Left ventricle myocardium inferior (tissue), 1 donor: ENCODE data around the gene SASH3. TPM values are rescaled to one million over a fixed set of nuclear protein-coding genes. Genes with fewer than 3 reads are reported as not detected.

Source experiments
- DNase-seq: peaks from one replicate; pipeline ENCODE4 v3.0.0-alpha.2; 2020
- H3K27ac ChIP-seq: fragments of 200-600 bp; replicated peaks from 2 replicates; pipeline ENCODE4 v1.8.0; 2021
- H3K27me3 ChIP-seq: fragments of 200-600 bp; 2 replicates; pipeline ENCODE4 v1.8.0; 2021; ENCODE audit warnings: low read depth
- H3K36me3 ChIP-seq: fragments of 200-600 bp; 2 replicates; pipeline ENCODE4 v1.8.0; 2021
- H3K4me1 ChIP-seq: fragments of 200-600 bp; 2 replicates; pipeline ENCODE4 v1.8.0; 2021
- H3K4me3 ChIP-seq: fragments of 200-600 bp; 2 replicates; pipeline ENCODE4 v1.8.0; 2021; ENCODE audit warnings: mild to moderate bottlenecking, moderate library complexity
- H3K9me3 ChIP-seq: fragments of 200-600 bp; replicated peaks from 2 replicates; pipeline ENCODE4 v1.8.0; 2021
- intact Hi-C: fragments of 100-400 bp; cut with micrococcal nuclease; formaldehyde crosslinking; loops from one replicate; pipeline ENCODE4 v1.11.0; 2022
- total RNA-seq: library from RNA; stranded (reverse); fragmentation: NEBNext Ultra II Directional; extraction: Animal tissue kit (Norgen Biotek cat#: 25700); gene quantifications from one replicate; pipeline ENCODE4 v1.2.1, GENCODE V29; 2021
- TF ChIP-seq, protein P1 (sequence below): fragments of 200-600 bp; IDR thresholded peaks from 2 replicates; pipeline ENCODE4 v1.8.0; 2021; ENCODE audit warnings: antibody characterized with exemption, mild to moderate bottlenecking, borderline replicate concordance
- donor health status: DM: no; HTN: yes; CAD: no; lungs with severe emphysema.

The SASH3 gene
- total RNA-seq, 1 donor from 2014 or later: 2.2 TPM

DNA sequence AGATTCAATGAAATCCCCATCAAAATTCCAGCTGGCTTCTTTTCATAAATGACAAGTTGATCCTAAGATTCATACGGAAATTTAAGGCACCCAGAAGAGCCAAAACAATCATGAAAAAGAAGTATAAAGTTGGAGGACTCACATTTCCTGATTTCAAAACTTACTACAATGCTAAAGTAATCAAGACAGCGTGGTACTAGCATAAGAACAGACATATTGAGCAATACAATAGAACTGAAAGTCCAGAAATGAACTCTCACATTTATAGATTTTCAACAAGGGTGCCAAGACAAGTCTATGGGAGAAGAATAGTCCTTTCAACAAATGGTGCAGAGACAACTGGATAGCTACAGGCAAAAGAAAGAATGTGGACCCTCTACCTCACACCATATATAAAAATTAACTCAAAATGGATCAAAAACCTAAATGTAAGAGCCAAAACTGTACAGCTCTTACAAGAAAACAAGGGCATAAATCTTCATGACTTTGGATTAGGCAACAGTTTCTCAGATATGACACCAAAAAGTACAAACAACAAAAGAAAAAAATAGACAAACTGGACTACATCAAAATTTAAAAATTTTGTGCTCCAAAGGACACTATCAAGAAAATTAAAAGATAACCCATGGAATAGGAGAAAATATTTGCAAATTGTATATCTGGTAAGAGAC is 28.5 kb downstream of the SASH3 start:
- no peaks in the 10 kb centered on the region for H3K27me3 ChIP-seq
- intact Hi-C loops: no loop called here
- TF ChIP-seq, protein P1, sequence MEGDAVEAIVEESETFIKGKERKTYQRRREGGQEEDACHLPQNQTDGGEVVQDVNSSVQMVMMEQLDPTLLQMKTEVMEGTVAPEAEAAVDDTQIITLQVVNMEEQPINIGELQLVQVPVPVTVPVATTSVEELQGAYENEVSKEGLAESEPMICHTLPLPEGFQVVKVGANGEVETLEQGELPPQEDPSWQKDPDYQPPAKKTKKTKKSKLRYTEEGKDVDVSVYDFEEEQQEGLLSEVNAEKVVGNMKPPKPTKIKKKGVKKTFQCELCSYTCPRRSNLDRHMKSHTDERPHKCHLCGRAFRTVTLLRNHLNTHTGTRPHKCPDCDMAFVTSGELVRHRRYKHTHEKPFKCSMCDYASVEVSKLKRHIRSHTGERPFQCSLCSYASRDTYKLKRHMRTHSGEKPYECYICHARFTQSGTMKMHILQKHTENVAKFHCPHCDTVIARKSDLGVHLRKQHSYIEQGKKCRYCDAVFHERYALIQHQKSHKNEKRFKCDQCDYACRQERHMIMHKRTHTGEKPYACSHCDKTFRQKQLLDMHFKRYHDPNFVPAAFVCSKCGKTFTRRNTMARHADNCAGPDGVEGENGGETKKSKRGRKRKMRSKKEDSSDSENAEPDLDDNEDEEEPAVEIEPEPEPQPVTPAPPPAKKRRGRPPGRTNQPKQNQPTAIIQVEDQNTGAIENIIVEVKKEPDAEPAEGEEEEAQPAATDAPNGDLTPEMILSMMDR: no peak
- H3K27ac ChIP-seq: no peak overlapping the region
- peaks cover 47% of the 10 kb centered on the region for H3K36me3 ChIP-seq
- H3K9me3 ChIP-seq: no peaks in the 10 kb centered on the region
- H3K4me1 ChIP-seq: no peaks in the 10 kb centered on the region
- DNase-seq: no peak
- H3K4me3 ChIP-seq: no peak overlapping the region

GRCh38 chrX:129808829-129809796 is 29.4 kb downstream of the SASH3 start:
- H3K36me3 ChIP-seq: peaks cover 47% of the 10 kb centered on the region
- intact Hi-C loops: no loop called here
- no peak overlapping the region for H3K27ac ChIP-seq
- no peaks in the 10 kb centered on the region for H3K27me3 ChIP-seq
- H3K4me1 ChIP-seq: no peaks in the 10 kb centered on the region
- no peak for DNase-seq
- H3K9me3 ChIP-seq: no peaks in the 10 kb centered on the region
- no peak overlapping the region for H3K4me3 ChIP-seq
- TF ChIP-seq, protein P1: no peak

GRCh38 chrX:129813662-129814368 is 34.1 kb downstream of the SASH3 start:
- Histone ChIP-seq H3K9me3 (no peaks in the 10 kb centered on the region), H3K27me3 (no peaks in the 10 kb centered on the region), H3K4me3 (no peak overlapping the region), H3K4me1 (no peaks in the 10 kb centered on the region), H3K36me3 (peaks cover 29% of the 10 kb centered on the region), H3K27ac (no peak overlapping the region)
- intact Hi-C loops: no loop called here
- no peak for DNase-seq
- TF ChIP-seq, protein P1: no peak

- TF ChIP-seq, protein P1: no peak
- Histone ChIP-seq H3K36me3 (no peaks in the 10 kb centered on the region), H3K9me3 (no peaks in the 10 kb centered on the region), H3K4me1 (no peaks in the 10 kb centered on the region), H3K4me3 (no peak overlapping the region), H3K27me3 (no peaks in the 10 kb centered on the region), H3K27ac (no peak overlapping the region)
- intact Hi-C loops: no loop called here
- DNase-seq: no peak
These were observed 38.4 kb downstream of the SASH3 start for GRCh38 chrX:129818123-129818522.

DNA sequence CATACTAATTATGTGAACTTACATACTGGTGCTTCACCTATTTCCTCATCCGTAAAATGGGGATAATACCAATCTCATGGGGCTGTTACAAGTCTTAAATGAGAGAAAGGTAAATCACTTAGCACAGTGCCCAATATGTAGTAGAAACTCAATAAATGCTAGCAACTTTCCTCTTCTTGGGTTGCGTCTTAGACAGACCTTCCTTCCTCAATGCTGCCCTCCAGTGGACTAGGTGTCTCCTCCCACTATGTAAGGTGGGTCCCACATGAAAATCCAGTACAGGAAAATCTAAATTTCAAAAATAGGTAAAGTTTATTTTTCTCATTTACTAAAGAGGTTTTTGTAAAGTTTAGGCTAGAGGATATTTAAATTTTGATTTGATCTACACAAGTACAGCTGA is 43.4 kb downstream of the SASH3 start:
- Histone ChIP-seq H3K9me3 (no peaks in the 10 kb centered on the region), H3K27ac (no peak overlapping the region), H3K36me3 (no peaks in the 10 kb centered on the region), H3K27me3 (no peaks in the 10 kb centered on the region), H3K4me3 (no peak overlapping the region), H3K4me1 (no peaks in the 10 kb centered on the region)
- intact Hi-C loops: no loop called here
- TF ChIP-seq, protein P1: peak; percentile 61
- DNase-seq: no peak
